Peyer's patch (tissue), 4 donors: ENCODE measurements around the gene NLRP3. TPM values are rescaled to one million over a fixed set of nuclear protein-coding genes. Genes with fewer than 3 reads are reported as not detected.

Experiments
- DNase-seq, 3 donors: peaks; one replicate each; pipeline ENCODE4 v3.0.0-alpha.2; 2017 to 2019
- H3K27ac ChIP-seq, 4 donors: fragments of 200-600 bp; sonication (generic); one replicate each; pipeline ENCODE4 v1.5.1; 2016 to 2019
- H3K27me3 ChIP-seq, 2 donors: fragments of 200-600 bp; sonication (generic); one replicate each; pipeline ENCODE4 v1.5.1; 2019
- H3K36me3 ChIP-seq, 3 donors: fragments of 200-600 bp; sonication (generic); one replicate each; pipeline ENCODE4 v1.5.1; 2016 to 2019
- H3K4me1 ChIP-seq, 4 donors: fragments of 200-600 bp; sonication (generic); one replicate each; pipeline ENCODE4 v1.5.1; 2016 to 2019
- H3K4me3 ChIP-seq, 4 donors: fragments of 200-600 bp; sonication (generic); 1 replicate in 3 of 4; 2 replicates in 1 of 4; pipeline ENCODE4 v1.5.1; 2016 to 2019; ENCODE audit warnings: mild to moderate bottlenecking in 1 of 4
- H3K9me3 ChIP-seq, 4 donors: fragments of 200-600 bp; sonication (generic); one replicate each; pipeline ENCODE4 v1.5.1; 2016 to 2019; ENCODE audit warnings: mild to moderate bottlenecking in 1 of 4
- POLR2A ChIP-seq, 2 donors: fragments of 450-650 bp; IDR thresholded peaks; one replicate each; pipeline ENCODE4 v1.5.1; 2017; ENCODE audit warnings: antibody characterized with exemption in 2 of 2, mild to moderate bottlenecking in 2 of 2, moderate library complexity in 2 of 2
- total RNA-seq, 4 donors: library from RNA; depleted of rRNA; stranded (reverse); fragments of >200 nt; gene quantifications; one replicate each; pipeline ENCODE4 v1.1.0, GENCODE V29; 2016
- TF ChIP-seq, protein P1 (sequence below), 6 experiments: fragments of 450-650 bp in 4 of 6; fragments of 200-600 bp in 2 of 6; sonication (generic) in 1 of 6; IDR thresholded peaks; one replicate each; pipeline ENCODE4 v1.5.1; 2017 to 2019; ENCODE audit warnings: antibody characterized with exemption in 6 of 6, mild to moderate bottlenecking in 3 of 6, moderate library complexity in 1 of 6

Gene NLRP3
- total RNA-seq, 4 donors from 2014 or later = 0.47 to 9.1 (median 0.67) TPM; not detected in 1

DNA sequence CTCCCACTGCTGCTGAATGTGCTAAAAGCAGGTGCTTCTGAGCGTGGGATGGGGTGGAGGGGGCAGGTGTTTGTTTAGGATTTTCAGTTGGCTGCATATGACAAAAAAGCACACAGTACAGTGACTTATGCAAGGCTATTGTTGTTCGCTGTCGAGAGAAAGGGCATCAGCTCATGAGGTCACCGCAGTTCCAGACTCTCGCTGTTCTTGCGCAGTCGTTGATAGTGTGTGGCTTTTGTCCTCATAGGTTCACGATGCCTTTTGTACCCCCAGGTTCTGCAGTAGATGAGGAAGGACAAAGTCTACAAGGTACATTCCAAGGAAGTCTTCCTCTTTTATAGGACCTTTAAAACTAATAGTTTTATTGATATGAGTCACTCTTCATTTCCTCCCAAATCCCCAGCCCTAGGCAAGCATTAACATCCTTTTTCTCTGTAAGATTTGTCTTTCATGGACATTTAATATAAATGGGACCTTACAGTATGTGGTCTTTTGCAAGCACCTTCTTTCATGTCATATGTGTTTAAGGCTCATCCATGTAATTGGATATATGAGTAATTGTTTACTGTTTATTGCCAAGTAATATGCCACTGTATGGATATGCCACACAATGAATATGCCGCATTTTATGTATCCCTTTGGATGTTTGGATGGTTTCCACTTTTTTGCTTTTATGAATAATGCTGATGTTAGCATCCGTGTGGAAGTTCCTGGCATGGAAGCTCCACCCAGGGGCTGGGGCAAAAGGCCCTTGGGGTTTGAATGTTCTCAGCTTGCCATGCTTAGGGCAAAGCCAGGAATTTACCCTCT is 14.5 kb upstream of the NLRP3 start:
- H3K9me3 ChIP-seq = no peaks in the 10 kb centered on the region
- no peak overlapping the region for H3K4me3 ChIP-seq
- peak in 2 of 3 donors; percentile 60 to 85 for DNase-seq
- H3K36me3 ChIP-seq = no peaks in the 10 kb centered on the region
- H3K4me1 ChIP-seq = peaks cover 0 to 9% (median 2%) of the 10 kb centered on the region in 4 donors
- no peak for TF ChIP-seq POLR2A (IDR thresholded peaks at IDR 0.05)
- TF ChIP-seq, protein P1, sequence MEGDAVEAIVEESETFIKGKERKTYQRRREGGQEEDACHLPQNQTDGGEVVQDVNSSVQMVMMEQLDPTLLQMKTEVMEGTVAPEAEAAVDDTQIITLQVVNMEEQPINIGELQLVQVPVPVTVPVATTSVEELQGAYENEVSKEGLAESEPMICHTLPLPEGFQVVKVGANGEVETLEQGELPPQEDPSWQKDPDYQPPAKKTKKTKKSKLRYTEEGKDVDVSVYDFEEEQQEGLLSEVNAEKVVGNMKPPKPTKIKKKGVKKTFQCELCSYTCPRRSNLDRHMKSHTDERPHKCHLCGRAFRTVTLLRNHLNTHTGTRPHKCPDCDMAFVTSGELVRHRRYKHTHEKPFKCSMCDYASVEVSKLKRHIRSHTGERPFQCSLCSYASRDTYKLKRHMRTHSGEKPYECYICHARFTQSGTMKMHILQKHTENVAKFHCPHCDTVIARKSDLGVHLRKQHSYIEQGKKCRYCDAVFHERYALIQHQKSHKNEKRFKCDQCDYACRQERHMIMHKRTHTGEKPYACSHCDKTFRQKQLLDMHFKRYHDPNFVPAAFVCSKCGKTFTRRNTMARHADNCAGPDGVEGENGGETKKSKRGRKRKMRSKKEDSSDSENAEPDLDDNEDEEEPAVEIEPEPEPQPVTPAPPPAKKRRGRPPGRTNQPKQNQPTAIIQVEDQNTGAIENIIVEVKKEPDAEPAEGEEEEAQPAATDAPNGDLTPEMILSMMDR (IDR thresholded peaks at IDR 0.05) = no peak
- no peaks in the 10 kb centered on the region for H3K27me3 ChIP-seq
- peak overlapping the region in 1 of 4 donors; percentile 67 for H3K27ac ChIP-seq

- DNase-seq = peak in 1 of 3 donors; percentile 48
- H3K4me1 ChIP-seq = peaks cover 0 to 9% (median 2%) of the 10 kb centered on the region in 4 donors
These were observed 13.8 kb upstream of the NLRP3 start for GRCh38 chr1:247402120-247402675.

DNA sequence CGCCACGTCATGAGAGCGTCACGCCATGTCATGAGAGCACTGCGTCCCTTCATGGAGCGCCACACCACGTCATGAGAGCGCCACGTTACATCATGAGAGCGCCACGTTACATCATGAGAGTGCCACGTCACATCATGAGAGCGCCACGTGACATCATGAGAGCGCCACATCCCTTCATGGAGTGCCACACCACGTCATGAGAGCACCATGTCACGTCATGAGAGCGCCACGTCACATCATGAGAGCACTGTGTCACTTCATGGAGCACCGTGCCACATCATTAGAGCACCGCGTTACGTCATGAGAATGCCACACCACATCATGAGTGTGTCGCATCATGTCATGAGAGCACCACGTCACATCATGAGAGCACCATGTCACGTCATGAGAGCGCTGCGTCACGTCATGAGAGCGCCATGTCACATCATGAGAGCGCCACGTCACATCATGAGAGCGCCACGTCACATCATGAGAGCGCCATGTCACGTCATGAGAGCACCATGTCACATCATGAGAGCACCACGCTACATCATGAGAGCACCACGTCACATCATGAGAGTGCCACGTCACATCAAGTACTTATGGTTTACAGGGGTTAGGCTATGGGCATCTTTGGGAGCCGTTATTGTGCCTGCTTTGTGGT is 9.8 kb upstream of the NLRP3 start:
- DNase-seq = peak in 1 of 3 donors; percentile 42
- Histone ChIP-seq H3K27me3 (no peaks in the 10 kb centered on the region), H3K27ac (no peak overlapping the region), H3K9me3 (no peaks in the 10 kb centered on the region), H3K36me3 (no peaks in the 10 kb centered on the region), H3K4me1 (peaks cover 0 to 9% (median 2%) of the 10 kb centered on the region in 4 donors), H3K4me3 (no peak overlapping the region)
- TF ChIP-seq, protein P1 (IDR thresholded peaks at IDR 0.05) = no peak
- no peak for TF ChIP-seq POLR2A (IDR thresholded peaks at IDR 0.05)

More at GRCh38 chr1:247402120-247402675, 13.8 kb upstream of the NLRP3 start:
- Histone ChIP-seq H3K27ac (peak overlapping the region in 1 of 4 donors; percentile 48), H3K36me3 (no peaks in the 10 kb centered on the region), H3K4me3 (no peak overlapping the region), H3K27me3 (no peaks in the 10 kb centered on the region), H3K9me3 (no peaks in the 10 kb centered on the region)
- no peak for TF ChIP-seq POLR2A (IDR thresholded peaks at IDR 0.05)
- TF ChIP-seq, protein P1 (IDR thresholded peaks at IDR 0.05) = no peak

DNA sequence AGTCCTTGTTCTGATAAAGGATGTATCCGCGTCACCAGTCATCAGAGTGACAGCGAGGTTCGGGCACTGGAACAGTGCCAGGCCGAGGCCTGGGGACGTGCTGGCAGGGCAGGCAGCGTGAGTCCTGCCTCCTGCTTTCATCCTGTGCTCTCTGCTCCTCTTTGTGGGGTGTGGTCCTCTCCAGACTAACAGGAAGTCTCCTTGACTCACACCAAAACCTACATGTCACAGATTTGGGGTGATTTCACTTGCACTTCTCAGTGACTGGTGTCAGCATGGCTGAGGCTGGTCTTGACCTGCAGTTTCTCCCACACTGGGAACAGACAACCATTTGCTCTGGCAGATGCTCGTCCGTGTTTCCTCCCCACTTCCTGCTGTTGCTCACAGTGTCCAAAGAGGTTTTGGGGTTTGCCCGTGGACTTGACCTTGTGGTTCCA is 8.8 kb upstream of the NLRP3 start:
- Histone ChIP-seq H3K27ac (peak overlapping the region in 3 of 4 donors; percentile 39 to 52 (median 46)), H3K4me1 (peaks cover 0 to 4% (median 2%) of the 10 kb centered on the region in 4 donors), H3K36me3 (no peaks in the 10 kb centered on the region), H3K27me3 (no peaks in the 10 kb centered on the region), H3K9me3 (no peaks in the 10 kb centered on the region), H3K4me3 (no peak overlapping the region)
- TF ChIP-seq, protein P1 (IDR thresholded peaks at IDR 0.05) = no peak
- TF ChIP-seq POLR2A (IDR thresholded peaks at IDR 0.05) = no peak
- peak in 2 of 3 donors; percentile 46 to 78 for DNase-seq

GRCh38 chr1:247408100-247408499 is 7.9 kb upstream of the NLRP3 start:
- peak overlapping the region in 2 of 4 donors; percentile 8 to 39 for H3K27ac ChIP-seq
- no peaks in the 10 kb centered on the region for H3K36me3 ChIP-seq
- peak in 1 of 3 donors; percentile 39 for DNase-seq
- H3K4me1 ChIP-seq = peaks cover 0 to 4% (median 0%) of the 10 kb centered on the region in 4 donors
- TF ChIP-seq POLR2A (IDR thresholded peaks at IDR 0.05) = no peak
- TF ChIP-seq, protein P1 (IDR thresholded peaks at IDR 0.05) = no peak
- no peak overlapping the region for H3K4me3 ChIP-seq
- H3K9me3 ChIP-seq = no peaks in the 10 kb centered on the region
- H3K27me3 ChIP-seq = no peaks in the 10 kb centered on the region
